ENCODE results near the gene INTS1.

- no peak for TF ChIP-seq CTCF (IDR thresholded peaks at IDR 0.05)
- no peak for TF ChIP-seq EP300 (IDR thresholded peaks at IDR 0.05)
- no peak for TF ChIP-seq POLR2AphosphoS5 (IDR thresholded peaks at IDR 0.05)
Observed at GRCh38 chr7:1534330-1535099, 30.3 kb upstream of the INTS1 start.
